Measurements from ENCODE around the gene NECTIN4.
"Not testable (repeated sequence)": the region's sequence is repeated elsewhere in the genome, so short reads cannot be mapped to it uniquely, and the experiment has no call there.

The NECTIN4 gene

DNA sequence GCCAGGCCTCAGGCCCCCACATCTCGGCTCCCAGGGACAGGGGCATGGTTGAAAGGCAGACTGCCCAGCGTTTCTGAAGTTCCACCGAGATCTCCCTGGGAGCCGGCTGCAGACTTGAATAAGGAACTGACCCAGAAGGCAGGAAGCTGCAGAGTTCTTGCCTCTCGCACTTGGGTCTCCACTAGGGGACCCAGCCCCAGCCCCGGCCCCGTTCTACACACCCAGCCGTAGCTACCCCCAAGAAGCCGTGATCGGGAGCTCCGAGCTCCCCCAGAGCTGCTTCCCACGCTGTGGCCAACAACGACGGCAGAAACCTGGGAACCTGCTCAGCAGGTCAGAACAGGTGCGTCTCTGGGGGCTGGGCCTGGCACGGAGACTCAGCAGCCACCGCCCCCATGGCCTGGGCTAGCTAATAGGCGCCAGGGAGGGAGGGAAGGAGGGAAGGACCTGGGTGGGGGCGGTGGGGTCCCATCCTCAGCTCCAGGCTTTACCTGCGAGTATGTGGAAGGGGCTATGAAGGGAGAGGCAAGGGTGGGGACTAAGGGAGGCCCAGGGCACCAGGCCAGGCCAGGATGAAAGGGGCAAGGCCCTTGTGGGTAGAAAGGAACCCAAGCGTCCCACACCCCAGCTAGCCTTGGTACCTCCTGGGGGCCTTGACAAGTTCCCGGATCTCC is at the start of gene NECTIN4:
Gene NECTIN4 (minus strand): TSS at position 308 of the 674 bp plus-strand sequence. CDS start 262 bp downstream, at position 46.
- no peak for DNase-seq

- no peak for DNase-seq
Observed at GRCh38 chr1:161138431-161138830, 49.1 kb upstream of the NECTIN4 start.

DNA sequence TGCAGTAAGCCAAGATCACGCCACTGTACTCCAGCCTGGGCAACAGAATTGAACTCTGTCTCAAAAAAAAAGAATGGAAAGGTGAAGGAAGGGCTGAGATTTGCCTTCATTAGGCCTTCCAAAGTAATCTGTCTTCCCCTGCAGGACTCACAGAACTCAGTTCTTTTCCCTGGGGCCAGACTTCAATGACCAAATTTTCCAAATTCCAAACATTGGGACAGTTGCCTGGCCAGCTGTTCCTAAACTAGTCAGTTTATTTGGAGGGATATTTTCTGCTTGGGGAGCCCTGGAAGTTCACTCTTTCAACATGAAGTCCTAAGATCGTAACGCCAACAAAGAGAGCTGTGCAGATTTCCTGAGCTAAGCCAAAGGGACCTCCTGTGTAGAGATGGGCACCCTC is 48.5 kb upstream of the NECTIN4 start:
- no peak for DNase-seq

DNA sequence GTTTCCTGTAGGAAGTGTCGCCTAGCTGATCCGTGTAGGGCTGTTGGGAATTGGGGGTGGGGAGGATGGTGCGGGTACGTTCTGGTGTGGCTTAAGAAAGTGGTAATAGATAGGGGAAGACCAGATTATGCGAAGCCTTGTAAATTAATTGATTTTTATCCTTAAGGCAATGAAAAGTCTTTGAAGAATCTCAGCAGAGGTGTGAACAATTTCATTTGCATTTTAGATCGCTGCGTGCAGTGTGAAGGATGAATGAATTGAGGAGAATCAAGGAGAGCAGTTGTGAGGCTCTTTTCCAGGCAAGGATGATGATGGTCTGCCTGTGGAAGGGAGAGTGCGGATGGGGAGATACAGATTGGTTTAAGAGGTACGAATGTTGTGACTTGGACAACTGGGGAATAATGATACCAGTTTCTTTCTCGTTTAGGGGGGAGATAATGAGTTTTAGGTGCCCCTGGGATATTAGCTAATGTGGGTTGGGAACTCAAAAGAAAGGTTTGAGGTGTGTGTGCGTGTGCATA is 43.9 kb upstream of the NECTIN4 start:
- DNase-seq, result no peak

GRCh38 chr1:161132410-161133219 is 43.3 kb upstream of the NECTIN4 start, which contains the start of gene DEDD:
DEDD (minus strand) TSS chr1:161132667; CDS start chr1:161124462, 8,205 bp downstream.
- DNase-seq, result peak; percentile 96

- DNase-seq, result no peak
Observed at GRCh38 chr1:161131523-161132409, 42.4 kb upstream of the NECTIN4 start.

DNA sequence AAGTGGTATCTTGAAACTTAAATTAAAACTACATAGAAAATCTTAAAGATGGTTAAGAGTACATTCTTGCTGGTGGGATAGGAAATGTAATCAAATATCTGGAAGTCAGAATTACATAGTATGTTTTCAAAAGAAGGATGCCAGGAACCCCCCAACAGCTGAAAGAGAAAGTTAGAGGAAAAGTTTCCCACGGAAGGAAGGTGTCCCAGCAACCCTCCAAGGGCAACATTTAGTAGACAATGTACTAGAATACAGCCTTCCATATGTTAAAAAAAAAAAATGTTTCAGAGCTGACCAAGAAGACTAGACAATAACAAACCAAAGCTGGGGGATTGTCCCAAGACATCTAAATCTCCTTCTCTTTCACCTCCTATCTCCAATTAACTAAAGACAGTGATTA is 40.9 kb upstream of the NECTIN4 start:
- no peak for DNase-seq

GRCh38 chr1:161128591-161129420 is 39.4 kb upstream of the NECTIN4 start:
- no peak for DNase-seq

DNA sequence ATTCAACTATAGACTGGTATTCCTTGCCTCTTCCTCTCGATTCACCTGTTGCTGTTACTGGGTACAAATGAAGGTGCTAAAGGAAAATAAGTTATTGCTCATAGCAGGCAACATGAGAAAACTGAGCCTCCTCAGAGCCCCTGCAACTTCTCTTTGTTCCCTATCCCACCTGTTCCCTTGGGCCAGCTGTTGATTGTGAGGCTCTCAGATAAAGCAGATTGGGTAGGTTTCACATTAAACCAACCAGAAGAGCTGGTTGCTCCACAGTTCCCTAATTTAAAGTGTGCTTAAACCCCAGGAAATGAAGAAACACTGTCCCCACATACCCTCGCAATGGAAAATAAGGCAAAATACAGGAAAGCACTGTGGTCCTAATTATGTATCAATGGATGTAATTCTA is 38.3 kb upstream of the NECTIN4 start:
- DNase-seq, result no peak

DNA sequence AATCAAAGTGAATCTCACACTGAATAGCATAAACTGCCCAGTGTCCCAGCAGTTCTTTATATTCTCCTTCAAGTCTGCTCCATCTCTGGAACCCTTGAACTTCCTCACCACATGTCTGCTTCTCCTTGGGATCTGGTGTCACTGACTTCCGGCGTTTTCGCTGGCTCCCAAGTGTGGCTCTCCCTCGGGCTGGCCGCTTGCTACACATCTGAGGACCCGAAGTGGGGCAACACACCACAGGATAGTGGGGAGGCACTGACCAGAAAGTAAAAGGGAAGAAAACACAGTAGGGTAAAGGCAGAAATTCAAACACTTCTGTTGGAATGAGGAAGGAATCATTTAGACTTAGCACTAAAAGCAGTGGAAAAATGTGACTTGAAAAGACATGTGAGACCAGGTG is 33.6 kb upstream of the NECTIN4 start:
- DNase-seq, result no peak

GRCh38 chr1:161121834-161122233 is 32.5 kb upstream of the NECTIN4 start:
- no peak for DNase-seq

DNA sequence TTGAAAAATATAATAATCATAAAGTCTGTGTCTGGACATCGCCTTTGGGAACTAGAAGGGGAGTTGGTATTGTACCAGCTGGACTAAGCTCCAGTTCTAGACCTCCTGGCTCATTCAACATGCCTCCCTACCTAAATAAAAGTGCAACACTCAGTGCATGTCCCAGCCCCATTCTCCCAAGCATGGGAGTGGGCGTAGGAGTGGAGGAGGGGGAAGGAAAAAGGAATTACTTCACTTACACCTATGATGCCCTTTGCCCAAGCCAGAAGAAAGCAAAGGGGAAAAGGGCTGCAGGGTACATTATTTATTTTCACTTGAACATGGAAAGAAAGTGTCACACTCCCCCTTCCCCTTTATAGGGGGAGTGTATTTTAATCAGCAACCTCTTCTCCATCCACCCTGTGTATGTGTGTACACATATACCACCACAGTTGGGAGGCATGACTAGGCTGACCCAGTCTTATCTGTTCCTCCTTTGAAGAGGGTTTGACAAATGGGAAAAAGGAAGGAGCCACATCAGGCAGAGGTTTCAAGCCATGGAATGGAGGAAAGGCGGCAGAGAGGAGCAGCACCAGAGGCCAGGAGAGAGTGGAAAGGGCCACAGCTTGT is 31.8 kb upstream of the NECTIN4 start:
- DNase-seq, result no peak

DNA sequence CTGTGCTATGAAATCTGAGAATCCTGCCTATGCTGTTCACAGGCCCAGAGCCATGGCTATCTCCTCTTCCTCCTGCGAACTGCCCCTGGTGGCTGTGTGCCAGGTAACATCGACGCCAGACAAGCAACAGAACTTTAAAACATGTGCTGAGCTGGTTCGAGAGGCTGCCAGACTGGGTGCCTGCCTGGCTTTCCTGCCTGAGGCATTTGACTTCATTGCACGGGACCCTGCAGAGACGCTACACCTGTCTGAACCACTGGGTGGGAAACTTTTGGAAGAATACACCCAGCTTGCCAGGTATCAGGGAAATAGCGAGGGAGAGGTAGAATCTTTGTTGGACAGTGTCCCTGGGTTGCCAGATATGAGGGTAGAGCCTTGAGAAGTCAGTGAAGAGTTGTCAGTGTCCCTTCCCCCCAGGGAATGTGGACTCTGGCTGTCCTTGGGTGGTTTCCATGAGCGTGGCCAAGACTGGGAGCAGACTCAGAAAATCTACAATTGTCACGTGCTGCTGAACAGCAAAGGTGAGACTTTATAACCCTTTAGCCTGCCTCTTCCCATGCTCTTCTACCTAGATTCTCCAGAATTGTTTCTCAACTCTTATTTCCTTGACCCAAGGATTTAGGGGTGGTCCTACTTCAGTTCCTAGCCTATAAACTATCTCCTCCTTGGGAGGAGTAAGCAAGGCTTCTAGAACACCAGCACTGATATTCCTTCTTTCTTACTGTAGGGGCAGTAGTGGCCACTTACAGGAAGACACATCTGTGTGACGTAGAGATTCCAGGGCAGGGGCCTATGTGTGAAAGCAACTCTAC is 29.9 kb upstream of the NECTIN4 start:
- no peak for DNase-seq

DNA sequence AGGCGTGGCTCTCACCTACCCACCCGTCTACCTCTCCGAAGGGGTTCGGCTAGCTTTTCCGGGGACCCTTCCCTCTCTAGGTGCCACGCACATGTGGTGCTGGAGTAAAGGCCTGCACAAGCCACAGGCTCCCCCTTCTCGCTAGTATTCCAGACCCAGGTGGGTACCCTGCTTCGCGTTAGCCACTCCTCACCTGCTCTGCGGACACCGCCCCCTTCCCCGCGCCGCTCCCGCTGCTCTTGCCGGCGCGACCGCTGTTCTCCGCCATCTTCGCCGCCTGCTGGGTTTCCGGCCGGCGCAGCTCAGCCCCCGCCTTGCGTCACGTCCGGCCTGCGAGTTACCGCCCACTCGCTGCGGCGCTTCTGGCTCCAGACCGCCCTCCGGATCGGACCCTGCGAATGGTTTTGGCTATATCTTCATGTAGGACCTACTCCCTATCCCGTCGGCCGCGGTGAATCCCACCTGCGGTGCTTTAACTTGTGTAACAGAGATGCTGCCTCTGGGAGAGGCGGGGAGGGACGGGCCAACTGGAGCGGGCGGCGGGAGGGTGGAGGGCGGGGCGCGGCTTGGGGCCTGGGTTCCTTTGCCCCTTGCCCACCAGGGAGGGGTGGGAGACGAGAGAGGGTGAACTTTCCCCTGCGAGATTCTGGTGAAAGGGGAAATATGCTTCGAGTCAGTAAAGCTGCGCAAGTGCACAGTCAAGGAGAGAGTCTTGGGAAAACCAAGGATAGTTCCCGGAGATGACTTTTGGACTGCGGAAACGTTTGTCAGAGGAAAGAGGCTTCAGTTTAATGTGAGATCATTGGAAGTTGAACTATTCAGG is 28.6 kb upstream of the NECTIN4 start, which contains the start of the genes NIT1 and PFDN2:
Gene NIT1 (plus strand): TSS at position 347 of the 823 bp plus-strand sequence. CDS start 72 bp downstream, at position 419.
Gene PFDN2 (minus strand): TSS at position 279 of the 823 bp plus-strand sequence. CDS start 11 bp downstream, at position 268.
- DNase-seq, result peak; percentile 89

- not testable (repeated sequence) for DNase-seq
Observed at GRCh38 chr1:161115961-161116360, 26.6 kb upstream of the NECTIN4 start.

- no peak for DNase-seq
Observed at GRCh38 chr1:161115132-161115711, 25.9 kb upstream of the NECTIN4 start.

GRCh38 chr1:161114556-161114955 is 25.2 kb upstream of the NECTIN4 start:
- no peak for DNase-seq

GRCh38 chr1:161113915-161114314 is 24.6 kb upstream of the NECTIN4 start:
- DNase-seq, result no peak

GRCh38 chr1:161111527-161111926 is 22.2 kb upstream of the NECTIN4 start:
- no peak for DNase-seq

Data from NCI-H345 (cell line).